Lower leg skin (tissue), 4 donors: ENCODE results near the gene SLC35E2B. TPM values are rescaled to one million over a fixed set of nuclear protein-coding genes. Genes with fewer than 3 reads are reported as not detected.
"Not testable (repeated sequence)": the region's sequence is repeated elsewhere in the genome, so short reads cannot be mapped to it uniquely, and the experiment has no call there.

Source experiments
- DNase-seq, 2 donors: peaks; one replicate each; pipeline ENCODE4 v3.0.0-alpha.2; 2019; ENCODE audit warnings: low spot score in 2 of 2
- H3K4me3 ChIP-seq: fragments of 200-600 bp; sonication (generic); 2 replicates; pipeline ENCODE4 v1.5.1; 2017; ENCODE audit warnings: mild to moderate bottlenecking, low read depth; ENCODE audit not compliant: poor library complexity, severe bottlenecking
- POLR2A ChIP-seq, 2 donors: fragments of 450-650 bp; IDR thresholded peaks; one replicate each; pipeline ENCODE4 v1.6.1; 2016 to 2017; ENCODE audit warnings: antibody characterized with exemption in 2 of 2, mild to moderate bottlenecking in 1 of 2, moderate library complexity in 1 of 2
- WGBS, 2 donors: methylation state at CpG; one replicate each; pipeline ENCODE4 v1.1.5; 2018; 5-methylcytosine and 5-hydroxymethylcytosine counted together
- intact Hi-C: fragments of 100-400 bp; cut with DNase I; formaldehyde crosslinking; loops from one replicate; pipeline ENCODE4 v1.15.0; 2023; ENCODE audit warnings: low total_unique reads
- total RNA-seq, 4 donors: library from RNA; depleted of rRNA; stranded (reverse); fragments of >200 nt; gene quantifications; one replicate each; pipeline ENCODE4 v1.1.0, GENCODE V29; 2016
- TF ChIP-seq, protein P1 (sequence below), 3 donors: fragments of 450-650 bp; IDR thresholded peaks; one replicate each; pipeline ENCODE4 v1.5.1; 2016; ENCODE audit warnings: antibody characterized with exemption in 3 of 3, mild to moderate bottlenecking in 3 of 3, moderate library complexity in 2 of 3

Gene SLC35E2B
- total RNA-seq, 4 donors from 2014 or later, result 16.1 to 48.4 (median 31.4) TPM

GRCh38 chr1:1670866-1671265, 21.7 kb downstream of the SLC35E2B start:
- DNase-seq, result no peak
- WGBS, 2 donors, result 85 to 94% methylated on average over 24 of the region's 24 CpGs
- intact Hi-C loops, result no loop called here
- TF ChIP-seq POLR2A (IDR thresholded peaks at IDR 0.05), result no peak
- TF ChIP-seq, protein P1, sequence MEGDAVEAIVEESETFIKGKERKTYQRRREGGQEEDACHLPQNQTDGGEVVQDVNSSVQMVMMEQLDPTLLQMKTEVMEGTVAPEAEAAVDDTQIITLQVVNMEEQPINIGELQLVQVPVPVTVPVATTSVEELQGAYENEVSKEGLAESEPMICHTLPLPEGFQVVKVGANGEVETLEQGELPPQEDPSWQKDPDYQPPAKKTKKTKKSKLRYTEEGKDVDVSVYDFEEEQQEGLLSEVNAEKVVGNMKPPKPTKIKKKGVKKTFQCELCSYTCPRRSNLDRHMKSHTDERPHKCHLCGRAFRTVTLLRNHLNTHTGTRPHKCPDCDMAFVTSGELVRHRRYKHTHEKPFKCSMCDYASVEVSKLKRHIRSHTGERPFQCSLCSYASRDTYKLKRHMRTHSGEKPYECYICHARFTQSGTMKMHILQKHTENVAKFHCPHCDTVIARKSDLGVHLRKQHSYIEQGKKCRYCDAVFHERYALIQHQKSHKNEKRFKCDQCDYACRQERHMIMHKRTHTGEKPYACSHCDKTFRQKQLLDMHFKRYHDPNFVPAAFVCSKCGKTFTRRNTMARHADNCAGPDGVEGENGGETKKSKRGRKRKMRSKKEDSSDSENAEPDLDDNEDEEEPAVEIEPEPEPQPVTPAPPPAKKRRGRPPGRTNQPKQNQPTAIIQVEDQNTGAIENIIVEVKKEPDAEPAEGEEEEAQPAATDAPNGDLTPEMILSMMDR (IDR thresholded peaks at IDR 0.05), result no peak
- no peak overlapping the region for H3K4me3 ChIP-seq

DNA sequence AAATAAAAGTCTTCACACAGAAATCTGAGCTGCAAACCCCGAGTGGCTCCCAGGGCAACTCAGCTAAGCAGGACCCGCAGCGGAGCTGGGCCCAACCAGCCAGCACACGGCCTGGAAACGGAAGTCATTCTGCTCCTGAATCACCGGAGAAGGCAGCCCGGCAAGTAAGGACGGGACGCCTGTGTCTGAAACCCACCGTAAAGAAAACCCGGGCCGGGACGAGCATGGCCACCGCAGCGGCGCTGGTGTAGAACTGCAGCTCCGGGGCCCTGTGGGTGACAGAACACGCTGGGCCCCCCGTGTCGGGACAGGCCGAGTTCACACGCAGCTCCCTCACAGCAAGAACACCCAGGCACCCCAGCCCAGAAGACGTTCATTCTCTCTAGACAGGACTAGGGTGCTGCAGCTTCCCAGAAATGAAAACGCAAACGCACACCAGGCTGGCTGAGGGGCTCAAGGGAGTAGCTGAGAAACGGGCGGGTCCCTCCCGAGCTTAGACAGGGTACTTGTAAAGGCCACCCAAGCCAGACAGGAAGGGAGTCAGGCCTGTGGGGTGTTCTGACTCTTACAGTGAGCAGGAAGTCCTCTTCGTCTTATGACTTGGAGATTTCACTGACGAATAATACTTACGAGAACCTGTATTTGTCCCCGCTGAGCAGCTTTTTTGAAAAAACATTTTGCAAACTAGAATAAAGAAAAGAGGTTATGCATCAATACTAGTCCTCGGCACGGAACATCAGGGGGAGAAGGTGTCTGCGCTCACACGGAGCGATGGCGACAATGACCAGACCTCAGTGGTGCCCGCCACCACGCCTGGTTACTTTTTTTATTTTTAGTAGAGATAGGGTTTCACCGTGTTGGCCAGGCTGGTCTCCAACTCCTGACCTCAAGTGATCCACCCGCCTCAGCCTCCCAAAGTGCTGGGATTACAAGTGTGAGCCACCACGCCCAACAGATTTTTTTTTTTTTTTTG, 22.8 kb downstream of the SLC35E2B start:
- 91 to 93% methylated on average over 41 to 43 of the region's 43 CpGs for WGBS, 2 donors
- intact Hi-C loops, result no loop called here
- no peak overlapping the region for H3K4me3 ChIP-seq
- no peak for DNase-seq
- TF ChIP-seq, protein P1 (IDR thresholded peaks at IDR 0.05), result no peak
- no peak for TF ChIP-seq POLR2A (IDR thresholded peaks at IDR 0.05)

GRCh38 chr1:1666526-1666925, 26.1 kb downstream of the SLC35E2B start:
- H3K4me3 ChIP-seq, result no peak overlapping the region
- intact Hi-C loops, result no loop called here
- WGBS, 2 donors, result 90 to 96% methylated on average over 5 to 15 of the region's 15 CpGs
- TF ChIP-seq, protein P1 (IDR thresholded peaks at IDR 0.05), result no peak
- no peak for TF ChIP-seq POLR2A (IDR thresholded peaks at IDR 0.05)
- DNase-seq, result no peak

- no peak overlapping the region for H3K4me3 ChIP-seq
- TF ChIP-seq, protein P1 (IDR thresholded peaks at IDR 0.05), result no peak
- no peak for TF ChIP-seq POLR2A (IDR thresholded peaks at IDR 0.05)
- 84 to 89% methylated on average over 23 to 25 of the region's 25 CpGs for WGBS, 2 donors
- intact Hi-C loops, result no loop called here
- no peak for DNase-seq
These were observed 26.8 kb downstream of the SLC35E2B start for GRCh38 chr1:1665815-1666251.

DNA sequence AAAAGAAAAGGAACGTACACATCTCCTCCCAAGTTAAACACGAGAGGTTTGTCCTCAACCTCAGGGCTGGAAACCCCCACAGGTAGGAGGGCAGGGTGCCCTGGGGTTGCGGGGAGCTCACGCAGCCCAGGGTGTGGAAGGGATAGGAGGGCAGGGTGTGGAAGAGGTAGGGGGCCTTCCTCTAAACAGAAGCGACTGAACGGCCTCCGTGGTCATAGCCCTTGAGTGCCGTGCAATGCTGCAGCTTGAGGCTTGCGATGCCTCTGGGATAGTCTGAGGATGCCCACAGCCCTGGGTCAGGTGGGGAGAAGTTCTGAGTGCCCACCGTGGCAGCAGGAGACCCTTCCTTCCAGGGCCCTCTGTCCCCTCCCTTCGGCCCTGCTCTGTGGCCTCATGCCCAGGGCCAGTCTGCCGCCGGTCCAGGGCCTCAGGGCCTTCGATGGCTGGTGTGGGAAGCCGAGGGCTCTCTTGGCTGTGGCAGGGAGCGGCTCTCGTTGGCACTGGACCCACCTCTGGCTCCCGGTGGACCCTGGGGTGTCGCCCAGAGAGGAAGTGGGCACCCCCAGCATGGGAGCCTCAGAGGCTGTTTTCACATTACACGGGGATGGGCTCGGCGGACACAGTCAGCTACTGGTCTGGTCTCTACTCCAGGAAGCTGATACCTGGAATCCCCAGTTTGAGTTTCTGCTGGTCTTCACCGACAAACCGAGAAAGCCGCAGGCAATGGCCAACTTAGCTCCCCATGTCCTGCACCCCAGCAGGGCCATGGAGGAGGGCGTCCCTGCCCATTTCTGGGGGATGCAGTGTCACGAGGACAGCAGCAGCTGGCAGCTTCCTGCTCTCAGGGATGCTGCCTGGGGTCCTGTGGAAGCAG, 27.4 kb downstream of the SLC35E2B start:
- WGBS, 2 donors, result 90 to 91% methylated on average over 20 to 27 of the region's 27 CpGs
- TF ChIP-seq POLR2A (IDR thresholded peaks at IDR 0.05), result no peak
- TF ChIP-seq, protein P1 (IDR thresholded peaks at IDR 0.05), result no peak
- H3K4me3 ChIP-seq, result no peak overlapping the region
- no peak for DNase-seq
- intact Hi-C loops, result no loop called here

GRCh38 chr1:1664318-1664717, 28.3 kb downstream of the SLC35E2B start:
- H3K4me3 ChIP-seq, DNase-seq, intact Hi-C loops: not testable (repeated sequence)
- 65 to 66% methylated on average over 2 of the region's 11 CpGs for WGBS, 2 donors

DNA sequence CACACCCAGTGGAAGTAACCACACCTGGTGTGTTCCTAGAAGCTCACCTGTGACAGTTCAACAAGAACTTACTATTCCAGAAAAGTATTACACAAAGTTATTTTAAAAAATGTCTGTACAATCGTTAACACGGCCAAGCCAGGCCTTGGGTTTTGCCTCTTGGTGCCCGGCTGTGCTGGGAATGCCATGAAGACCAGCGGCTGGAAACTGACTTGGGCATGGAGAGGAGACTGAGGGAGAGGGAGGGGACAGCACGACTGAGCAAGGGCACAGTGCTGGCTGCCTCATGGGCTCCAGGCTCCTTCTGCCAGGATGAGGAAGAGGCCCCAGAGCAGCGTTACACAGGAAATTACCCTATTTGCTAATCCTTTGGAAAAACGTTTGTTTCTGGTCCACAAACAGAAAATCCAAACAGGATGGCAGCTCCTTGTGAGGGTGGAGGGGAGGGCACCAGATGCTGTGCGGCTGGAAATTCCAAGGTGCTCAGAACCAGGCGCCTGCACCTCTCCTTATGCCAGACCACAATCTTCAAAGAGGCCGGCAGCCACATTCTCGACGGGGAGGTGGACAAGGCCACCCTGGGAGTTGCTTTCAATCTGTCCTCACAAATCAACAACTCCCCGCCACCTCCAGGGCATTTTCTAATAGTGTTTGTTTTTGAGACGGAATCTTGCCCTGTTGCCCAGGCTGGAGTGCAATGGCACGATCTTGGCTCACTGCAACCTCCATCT, 29.6 kb downstream of the SLC35E2B start:
- WGBS, 2 donors, result 53 to 58% methylated on average over 15 of the region's 15 CpGs
- H3K4me3 ChIP-seq, DNase-seq, intact Hi-C loops: not testable (repeated sequence)

DNA sequence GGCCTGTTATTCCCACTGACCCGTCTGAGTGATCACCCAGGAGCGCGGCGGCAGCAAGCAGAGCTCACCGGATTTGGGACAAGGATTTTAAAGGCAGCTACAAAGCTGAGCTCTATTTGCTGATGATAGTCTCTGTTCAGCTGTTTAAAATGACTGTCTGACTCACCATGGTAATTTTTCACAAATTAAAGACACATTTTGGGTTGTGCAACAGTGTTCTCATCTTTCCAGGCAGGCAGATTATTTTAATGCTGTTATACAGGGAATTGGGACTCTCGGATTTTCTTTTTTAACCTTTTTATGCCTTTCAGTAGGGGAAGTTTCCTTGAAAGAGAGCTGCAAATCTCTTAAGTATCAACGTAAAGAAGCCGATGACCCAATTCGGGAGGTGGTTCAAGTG, 30.2 kb downstream of the SLC35E2B start:
- WGBS, 2 donors, result 58 to 61% methylated on average over 4 to 9 of the region's 9 CpGs
- H3K4me3 ChIP-seq, intact Hi-C loops, DNase-seq: not testable (repeated sequence)
